ENCODE results near the gene KLC1.

DNA sequence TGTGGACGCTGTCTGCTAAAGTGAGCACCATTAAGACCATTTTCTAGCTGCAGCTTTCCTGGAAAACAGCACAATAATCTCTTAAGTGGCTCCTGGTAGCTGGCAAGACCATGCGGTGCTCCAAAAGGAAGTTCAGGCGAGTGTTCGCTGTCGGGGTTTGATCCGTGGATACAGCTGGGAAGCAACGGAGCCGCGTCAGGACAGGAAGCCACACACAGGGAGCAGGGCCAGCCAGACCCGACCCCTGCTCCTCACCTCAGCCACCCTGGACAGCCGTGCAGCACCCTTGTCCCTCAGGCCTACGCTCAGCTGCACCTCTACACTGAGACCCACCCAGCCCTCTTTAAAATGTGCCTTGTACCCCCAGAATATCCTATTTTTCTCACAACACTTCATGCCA is 106.0 kb downstream of the KLC1 start:
- TF ChIP-seq, protein P1, sequence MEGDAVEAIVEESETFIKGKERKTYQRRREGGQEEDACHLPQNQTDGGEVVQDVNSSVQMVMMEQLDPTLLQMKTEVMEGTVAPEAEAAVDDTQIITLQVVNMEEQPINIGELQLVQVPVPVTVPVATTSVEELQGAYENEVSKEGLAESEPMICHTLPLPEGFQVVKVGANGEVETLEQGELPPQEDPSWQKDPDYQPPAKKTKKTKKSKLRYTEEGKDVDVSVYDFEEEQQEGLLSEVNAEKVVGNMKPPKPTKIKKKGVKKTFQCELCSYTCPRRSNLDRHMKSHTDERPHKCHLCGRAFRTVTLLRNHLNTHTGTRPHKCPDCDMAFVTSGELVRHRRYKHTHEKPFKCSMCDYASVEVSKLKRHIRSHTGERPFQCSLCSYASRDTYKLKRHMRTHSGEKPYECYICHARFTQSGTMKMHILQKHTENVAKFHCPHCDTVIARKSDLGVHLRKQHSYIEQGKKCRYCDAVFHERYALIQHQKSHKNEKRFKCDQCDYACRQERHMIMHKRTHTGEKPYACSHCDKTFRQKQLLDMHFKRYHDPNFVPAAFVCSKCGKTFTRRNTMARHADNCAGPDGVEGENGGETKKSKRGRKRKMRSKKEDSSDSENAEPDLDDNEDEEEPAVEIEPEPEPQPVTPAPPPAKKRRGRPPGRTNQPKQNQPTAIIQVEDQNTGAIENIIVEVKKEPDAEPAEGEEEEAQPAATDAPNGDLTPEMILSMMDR (IDR thresholded peaks at IDR 0.05) = no peak
- TF ChIP-seq EP300 (IDR thresholded peaks at IDR 0.05; ENCODE audit: low read depth) = no peak
- no peak for TF ChIP-seq POLR2A (IDR thresholded peaks at IDR 0.05)
- TF ChIP-seq POLR2AphosphoS5 (IDR thresholded peaks at IDR 0.05) = no peak

Measured in transverse colon (tissue), 4 donors.